HL-60 (cell line): ENCODE results near the gene UTF1.

Experiments used
- POLR2AphosphoS5 ChIP-seq: IDR thresholded peaks from 2 replicates; pipeline ENCODE4 v1.6.1; 2012; ENCODE audit warnings: low read depth
- TF ChIP-seq, protein P1 (sequence below): IDR thresholded peaks from one replicate; pipeline ENCODE4 v1.5.1; 2011; ENCODE audit warnings: low read length, control low read depth, inconsistent platforms; ENCODE audit not compliant: insufficient read depth

- TF ChIP-seq, protein P1, sequence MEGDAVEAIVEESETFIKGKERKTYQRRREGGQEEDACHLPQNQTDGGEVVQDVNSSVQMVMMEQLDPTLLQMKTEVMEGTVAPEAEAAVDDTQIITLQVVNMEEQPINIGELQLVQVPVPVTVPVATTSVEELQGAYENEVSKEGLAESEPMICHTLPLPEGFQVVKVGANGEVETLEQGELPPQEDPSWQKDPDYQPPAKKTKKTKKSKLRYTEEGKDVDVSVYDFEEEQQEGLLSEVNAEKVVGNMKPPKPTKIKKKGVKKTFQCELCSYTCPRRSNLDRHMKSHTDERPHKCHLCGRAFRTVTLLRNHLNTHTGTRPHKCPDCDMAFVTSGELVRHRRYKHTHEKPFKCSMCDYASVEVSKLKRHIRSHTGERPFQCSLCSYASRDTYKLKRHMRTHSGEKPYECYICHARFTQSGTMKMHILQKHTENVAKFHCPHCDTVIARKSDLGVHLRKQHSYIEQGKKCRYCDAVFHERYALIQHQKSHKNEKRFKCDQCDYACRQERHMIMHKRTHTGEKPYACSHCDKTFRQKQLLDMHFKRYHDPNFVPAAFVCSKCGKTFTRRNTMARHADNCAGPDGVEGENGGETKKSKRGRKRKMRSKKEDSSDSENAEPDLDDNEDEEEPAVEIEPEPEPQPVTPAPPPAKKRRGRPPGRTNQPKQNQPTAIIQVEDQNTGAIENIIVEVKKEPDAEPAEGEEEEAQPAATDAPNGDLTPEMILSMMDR: no peak
- no peak for TF ChIP-seq POLR2AphosphoS5
These were observed at the start of gene UTF1 for GRCh38 chr10:133230044-133230361.
